Colonic mucosa (tissue), 4 donors: ENCODE data around the gene SLC2A4RG. TPM values are rescaled to one million over a fixed set of nuclear protein-coding genes. Genes with fewer than 3 reads are reported as not detected.

Source experiments
- DNase-seq: peaks from one replicate; pipeline ENCODE4 v3.0.0-alpha.2; 2020
- H3K27ac ChIP-seq: fragments of 200-600 bp; one replicate; pipeline ENCODE4 v1.8.0; 2021
- H3K27me3 ChIP-seq: fragments of 200-600 bp; one replicate; pipeline ENCODE4 v1.8.0; 2021
- H3K36me3 ChIP-seq: fragments of 200-600 bp; one replicate; pipeline ENCODE4 v1.8.0; 2021
- H3K4me1 ChIP-seq: fragments of 200-600 bp; one replicate; pipeline ENCODE4 v1.8.0; 2021; ENCODE audit warnings: mild to moderate bottlenecking
- H3K4me3 ChIP-seq: fragments of 200-600 bp; one replicate; pipeline ENCODE4 v1.8.0; 2021
- H3K9ac ChIP-seq, 2 donors: one replicate each; pipeline ENCODE4 v1.7.0; 2013; ENCODE audit warnings: control low read depth in 2 of 2, low read depth in 2 of 2, low read length in 2 of 2
- H3K9me3 ChIP-seq: fragments of 200-600 bp; one replicate; pipeline ENCODE4 v1.8.0; 2021
- CTCF ChIP-seq: fragments of 200-600 bp; IDR thresholded peaks from one replicate; pipeline ENCODE4 v1.8.0; 2022; ENCODE audit warnings: antibody characterized with exemption, mild to moderate bottlenecking
- intact Hi-C: fragments of 100-400 bp; cut with DNase I; formaldehyde crosslinking; loops from one replicate; pipeline ENCODE4 v1.14.1; 2022
- total RNA-seq, 2 donors: library from RNA; stranded (reverse); fragmentation: NEBNext Ultra II Directional in 1 of 2; extraction: Animal tissue kit (Norgen Biotek cat#: 25700) in 1 of 2; gene quantifications; one replicate each; pipeline ENCODE4 v1.2.1, GENCODE V29; 2021
- donor health status: healthy.
- donor health status: DM: no; HTN: no; CAD: no.
- donor health status: DM: no; HTN: no; CAD: no.

Gene SLC2A4RG
- total RNA-seq, 2 donors from 2014 or later = 44.3 to 75.3 TPM

- H3K9me3 ChIP-seq = no peaks in the 10 kb centered on the region
- no peak overlapping the region for H3K4me3 ChIP-seq
- H3K9ac ChIP-seq = no peak overlapping the region
- no peak for TF ChIP-seq CTCF
- no peak for DNase-seq
- peaks cover 24% of the 10 kb centered on the region for H3K4me1 ChIP-seq
- intact Hi-C loops = no loop called here
- no peaks in the 10 kb centered on the region for H3K27me3 ChIP-seq
- no peak overlapping the region for H3K27ac ChIP-seq
- peaks cover 7% of the 10 kb centered on the region for H3K36me3 ChIP-seq
Measured at GRCh38 chr20:63734946-63735858, 4.4 kb upstream of the SLC2A4RG start.

- no peak for TF ChIP-seq CTCF
- H3K9ac ChIP-seq = peak within 1 kb of the TSS; percentile 62 to 81
Measured at GRCh38 chr20:63735859-63736718, 3.5 kb upstream of the SLC2A4RG start, which contains the start of gene LIME1. TSS of gene LIME1 (plus strand) at chr20:63736664. CDS start at chr20:63737550, 886 bp downstream.

DNA sequence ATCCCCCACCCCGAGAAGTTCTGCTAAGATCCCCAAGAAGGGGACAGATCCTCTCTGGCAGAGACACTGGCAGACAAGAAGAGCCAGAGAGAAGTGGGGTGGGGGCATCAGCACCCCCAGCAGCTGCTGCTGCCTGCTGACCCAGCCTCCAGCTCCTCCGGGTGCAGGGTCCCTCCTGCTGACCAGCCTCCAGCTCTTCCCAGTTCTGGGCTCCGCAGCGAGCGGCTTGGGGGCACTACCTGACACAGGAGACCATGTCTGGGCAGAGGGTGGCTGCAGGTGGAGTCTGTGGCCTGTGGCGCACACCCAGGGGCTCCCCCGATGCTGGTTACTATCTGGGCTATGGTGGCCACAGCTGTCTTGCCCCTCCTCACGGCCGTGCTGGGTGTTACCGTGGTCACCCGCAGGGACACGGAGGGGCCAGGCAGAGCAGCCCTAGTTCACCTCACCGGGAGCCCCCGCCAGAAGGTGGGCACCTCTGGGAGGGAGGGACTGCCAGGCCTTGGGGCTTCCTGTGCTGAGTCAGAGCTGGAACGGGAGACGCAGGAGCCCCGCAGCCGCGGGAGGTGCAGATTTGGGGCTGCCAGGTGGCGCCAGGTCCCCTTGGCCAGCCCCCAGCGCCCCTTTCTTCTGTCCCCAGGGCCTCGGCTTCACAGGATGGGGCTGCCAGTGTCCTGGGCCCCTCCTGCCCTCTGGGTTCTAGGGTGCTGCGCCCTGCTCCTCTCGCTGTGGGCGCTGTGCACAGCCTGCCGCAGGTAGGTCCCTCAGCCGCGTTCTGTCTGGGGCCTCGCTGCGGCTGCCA is 2.5 kb upstream of the SLC2A4RG start:
- intact Hi-C loops = no loop called here
- peak; percentile 40 for DNase-seq
- Histone ChIP-seq H3K4me3 (peak overlapping the region; percentile 34), H3K9ac (peak overlapping the region; percentile 62 to 81), H3K27me3 (no peaks in the 10 kb centered on the region), H3K9me3 (no peaks in the 10 kb centered on the region), H3K4me1 (peaks cover 32% of the 10 kb centered on the region), H3K27ac (peak overlapping the region; percentile 46), H3K36me3 (peaks cover 7% of the 10 kb centered on the region)
- TF ChIP-seq CTCF = no peak

More at GRCh38 chr20:63735859-63736718, 3.5 kb upstream of the SLC2A4RG start, which contains the start of gene LIME1:
- Histone ChIP-seq H3K9me3 (no peaks in the 10 kb centered on the region), H3K27me3 (no peaks in the 10 kb centered on the region), H3K27ac (peak within 1 kb of the TSS; percentile 46), H3K4me3 (peak within 1 kb of the TSS; percentile 34), H3K4me1 (peaks cover 29% of the 10 kb centered on the region), H3K36me3 (peaks cover 7% of the 10 kb centered on the region)
- intact Hi-C loops = no loop called here
- peak; percentile 83 for DNase-seq

GRCh38 chr20:63737695-63737944 is 2.0 kb upstream of the SLC2A4RG start:
- Histone ChIP-seq H3K36me3 (peaks cover 7% of the 10 kb centered on the region), H3K9me3 (no peaks in the 10 kb centered on the region), H3K4me3 (peak overlapping the region; percentile 34), H3K9ac (peak overlapping the region in 1 of 2 donors; percentile 43), H3K27me3 (no peaks in the 10 kb centered on the region), H3K27ac (peak overlapping the region; percentile 46), H3K4me1 (peaks cover 32% of the 10 kb centered on the region)
- no peak for TF ChIP-seq CTCF
- intact Hi-C loops = no loop called here
- no peak for DNase-seq
